ENCODE results near the gene CMTM8. TPM values are rescaled to one million over a fixed set of nuclear protein-coding genes. Genes with fewer than 3 reads are reported as not detected.

The CMTM8 gene
- polyA plus RNA-seq, 2 of the 4 experiments (the other 2 are of a cell fraction): 8.4 to 15.6 TPM

DNA sequence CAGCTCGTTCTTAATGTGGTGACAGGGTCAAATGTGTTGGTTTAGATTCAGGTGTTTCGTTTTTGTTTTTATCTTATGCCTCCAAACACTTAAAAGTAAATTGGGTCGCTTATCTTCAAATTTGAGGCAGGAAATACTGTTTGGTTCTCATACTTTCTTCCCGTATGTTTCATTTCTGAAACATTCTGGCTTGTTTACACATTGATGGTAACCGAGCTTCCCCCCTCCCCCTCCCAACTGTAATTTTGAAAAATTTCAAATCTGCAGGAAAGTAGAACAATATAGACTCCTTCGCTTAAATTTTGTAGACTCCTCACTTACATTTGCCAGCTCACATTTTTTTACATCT, 64.9 kb downstream of the CMTM8 start:
- FAIRE-seq: no peak
- no peak for TF ChIP-seq MAZ (IDR thresholded peaks at IDR 0.05; ENCODE audit: borderline replicate concordance, low read depth, low read length)
- no peak for TF ChIP-seq HOXB5 (CRISPR knock-in tag; IDR thresholded peaks at IDR 0.05)
- no peak for TF ChIP-seq SREBF2 (IDR thresholded peaks at IDR 0.05)
- no peak for TF ChIP-seq EHF (CRISPR knock-in tag; IDR thresholded peaks at IDR 0.05)
- TF ChIP-seq PBX3 (IDR thresholded peaks at IDR 0.05): no peak
- no peak for TF ChIP-seq E2F6 (IDR thresholded peaks at IDR 0.05; ENCODE audit: borderline replicate concordance, low read depth)
- TF ChIP-seq TP53 (CRISPR knock-in tag; IDR thresholded peaks at IDR 0.05): no peak
- TF ChIP-seq POLR2AphosphoS2 (conservative IDR thresholded peaks at IDR 0.05; ENCODE audit: low read length): no peak
- TF ChIP-seq CEBPB (IDR thresholded peaks at IDR 0.05): no peak
- no peak for TF ChIP-seq RARB (CRISPR knock-in tag; IDR thresholded peaks at IDR 0.05)
- Histone ChIP-seq H3K4me3 (no peak overlapping the region), H3K4me1 (0 out of 3 replicates have a peak, but pooled peaks cover 3% of the 10 kb centered on the region), H3K4me2 (no peak overlapping the region), H3K27ac (no peak overlapping the region), H3K9me3 (no peaks in the 10 kb centered on the region)
- WGBS (ENCODE audit: missing lambda C conversion rate): 74% methylated on average over 6 of the region's 6 CpGs
- ATAC-seq: no peak
- no peak for DNase-seq (ENCODE audit: low read depth in 1 of 2, low spot score in 1 of 2)
- CTCF ChIA-PET: interaction anchor here (0.9 to 2.9 kb wide), 3 partner anchors 125 to 165 kb away, joined by 3 to 9 read pairs (median 6); no protein-coding TSS in a partner anchor
- POLR2A ChIA-PET: no interaction called here

- no peak overlapping the region for H3K4me2 ChIP-seq
- ChIA-PET CTCF (interaction anchor here (0.8 to 2.9 kb wide), 6 partner anchors 8 to 128 kb away, joined by 3 to 10 read pairs (median 4); no protein-coding TSS in a partner anchor), POLR2A (no interaction called here)
- no peak overlapping the region for H3K27ac ChIP-seq
- ATAC-seq (no peak; a peak in 1 of 6 replicates), DNase-seq (ENCODE audit: low read depth in 1 of 2, low spot score in 1 of 2) (no peak), FAIRE-seq (no peak)
- 67% methylated on average over 3 of the region's 3 CpGs for WGBS (ENCODE audit: missing lambda C conversion rate)
- 0 out of 3 replicates have a peak, but pooled peaks cover 3% of the 10 kb centered on the region for H3K4me1 ChIP-seq
- no peaks in the 10 kb centered on the region for H3K9me3 ChIP-seq
- no peak overlapping the region for H3K4me3 ChIP-seq
- TF ChIP-seq RAD21 (conservative IDR thresholded peaks at IDR 0.05 in 1 of 2, IDR thresholded peaks at IDR 0.05 in 1 of 2) (no peak), RCOR1 (IDR thresholded peaks at IDR 0.05; ENCODE audit: low read depth, low read length) (no peak), HEYL (CRISPR knock-in tag; IDR thresholded peaks at IDR 0.05) (no peak), ZFP36 (IDR thresholded peaks at IDR 0.05; ENCODE audit: borderline replicate concordance, partially characterized antibody) (no peak), RFX5 (IDR thresholded peaks at IDR 0.05) (no peak), POLR2A (IDR thresholded peaks at IDR 0.05; ENCODE audit: low read length) (no peak), EP300 (IDR thresholded peaks at IDR 0.05) (no peak), TFCP2L1 (CRISPR knock-in tag; IDR thresholded peaks at IDR 0.05) (no peak)
Measured at GRCh38 chr3:32303977-32304881, 65.7 kb downstream of the CMTM8 start.

GRCh38 chr3:32305361-32305876, 66.9 kb downstream of the CMTM8 start:
- DNase-seq (ENCODE audit: low read depth in 1 of 2, low spot score in 1 of 2) (no peak), FAIRE-seq (no peak), ATAC-seq (no peak)
- CTCF ChIA-PET: interaction anchor here (0.7 to 1.7 kb wide), 6 partner anchors 8 to 129 kb away, joined by 3 to 10 read pairs (median 3); no protein-coding TSS in a partner anchor
- Histone ChIP-seq H3K4me1 (0 out of 3 replicates have a peak, but pooled peaks cover 3% of the 10 kb centered on the region), H3K4me3 (no peak overlapping the region), H3K9me3 (no peaks in the 10 kb centered on the region), H3K27ac (no peak overlapping the region), H3K4me2 (no peak overlapping the region)
- 75% methylated on average over 2 of the region's 2 CpGs for WGBS (ENCODE audit: missing lambda C conversion rate)
- POLR2A ChIA-PET: no interaction called here
- TF ChIP-seq, protein P1, sequence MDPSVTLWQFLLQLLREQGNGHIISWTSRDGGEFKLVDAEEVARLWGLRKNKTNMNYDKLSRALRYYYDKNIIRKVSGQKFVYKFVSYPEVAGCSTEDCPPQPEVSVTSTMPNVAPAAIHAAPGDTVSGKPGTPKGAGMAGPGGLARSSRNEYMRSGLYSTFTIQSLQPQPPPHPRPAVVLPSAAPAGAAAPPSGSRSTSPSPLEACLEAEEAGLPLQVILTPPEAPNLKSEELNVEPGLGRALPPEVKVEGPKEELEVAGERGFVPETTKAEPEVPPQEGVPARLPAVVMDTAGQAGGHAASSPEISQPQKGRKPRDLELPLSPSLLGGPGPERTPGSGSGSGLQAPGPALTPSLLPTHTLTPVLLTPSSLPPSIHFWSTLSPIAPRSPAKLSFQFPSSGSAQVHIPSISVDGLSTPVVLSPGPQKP (IDR thresholded peaks at IDR 0.05; ENCODE audit: low read depth, low read length): no peak
- TF ChIP-seq HEYL (CRISPR knock-in tag; IDR thresholded peaks at IDR 0.05) (no peak), PHF8 (IDR thresholded peaks at IDR 0.05; ENCODE audit: borderline replicate concordance, low read depth) (no peak), KDM5A (IDR thresholded peaks at IDR 0.05) (no peak), PBX3 (IDR thresholded peaks at IDR 0.05) (no peak), HOXB13 (CRISPR knock-in tag; IDR thresholded peaks at IDR 0.05; ENCODE audit: low read depth) (no peak), FOSL2 (IDR thresholded peaks at IDR 0.05) (no peak), FOSL2 (CRISPR knock-in tag; IDR thresholded peaks at IDR 0.05) (no peak), MAFK (IDR thresholded peaks at IDR 0.05; ENCODE audit: partially characterized antibody) (no peak), MAZ (IDR thresholded peaks at IDR 0.05; ENCODE audit: borderline replicate concordance, low read depth, low read length) (no peak), MYC (IDR thresholded peaks at IDR 0.05; ENCODE audit: borderline replicate concordance, low read length) (no peak), SREBF2 (IDR thresholded peaks at IDR 0.05) (no peak), HOXB5 (CRISPR knock-in tag; IDR thresholded peaks at IDR 0.05) (no peak)
- TF ChIP-seq, protein P2, sequence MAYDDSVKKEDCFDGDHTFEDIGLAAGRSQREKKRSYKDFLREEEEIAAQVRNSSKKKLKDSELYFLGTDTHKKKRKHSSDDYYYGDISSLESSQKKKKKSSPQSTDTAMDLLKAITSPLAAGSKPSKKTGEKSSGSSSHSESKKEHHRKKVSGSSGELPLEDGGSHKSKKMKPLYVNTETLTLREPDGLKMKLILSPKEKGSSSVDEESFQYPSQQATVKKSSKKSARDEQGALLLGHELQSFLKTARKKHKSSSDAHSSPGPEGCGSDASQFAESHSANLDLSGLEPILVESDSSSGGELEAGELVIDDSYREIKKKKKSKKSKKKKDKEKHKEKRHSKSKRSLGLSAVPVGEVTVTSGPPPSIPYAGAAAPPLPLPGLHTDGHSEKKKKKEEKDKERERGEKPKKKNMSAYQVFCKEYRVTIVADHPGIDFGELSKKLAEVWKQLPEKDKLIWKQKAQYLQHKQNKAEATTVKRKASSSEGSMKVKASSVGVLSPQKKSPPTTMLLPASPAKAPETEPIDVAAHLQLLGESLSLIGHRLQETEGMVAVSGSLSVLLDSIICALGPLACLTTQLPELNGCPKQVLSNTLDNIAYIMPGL (CRISPR knock-in tag; IDR thresholded peaks at IDR 0.05; ENCODE audit: borderline replicate concordance): no peak

All from A549 (cell line).